ENCODE data around the gene USP34. TPM values are rescaled to one million over a fixed set of nuclear protein-coding genes. Genes with fewer than 3 reads are reported as not detected.

The USP34 gene
- total and polyA plus RNA-seq, 9 of the 15 experiments (the other 6 are each of a cell fraction or from before 2014, with no cell fraction given): 19.8 to 108 (median 67.8) TPM

GRCh38 chr2:61229936-61230335 is 241.0 kb downstream of the USP34 start:
- Histone ChIP-seq H3K9me3 (replicated peaks; ENCODE audit: control insufficient read depth, insufficient read depth, low read depth, low read length) (no peaks in the 10 kb centered on the region), H3K4me2 (ENCODE audit: insufficient read depth, low read length) (no peak overlapping the region), H3K4me3 (no peak overlapping the region), H3K79me2 (ENCODE audit: control insufficient read depth, insufficient read depth, low read length) (no peaks in the 10 kb centered on the region), H3K27ac (ENCODE audit: extremely low read depth, low read depth, low read length) (no peak overlapping the region), H4K20me1 (replicated peaks; ENCODE audit: control insufficient read depth, insufficient read depth, low read length) (no peaks in the 10 kb centered on the region), H3K4me1 (replicated peaks in 1 of 2; ENCODE audit: control insufficient read depth in 2 of 2, insufficient read depth in 2 of 2, low read length in 2 of 2) (no peaks in the 10 kb centered on the region), H3K27me3 (ENCODE audit: control insufficient read depth in 2 of 2, insufficient read depth in 2 of 2, low read length in 2 of 2) (no peaks in the 10 kb centered on the region), H3K36me3 (ENCODE audit: control insufficient read depth, insufficient read depth, low read length) (peaks cover 84% of the 10 kb centered on the region), H2AFZ (ENCODE audit: low read depth, low read length) (no peak overlapping the region), H3K9me1 (ENCODE audit: control insufficient read depth, insufficient read depth, low read length) (no peaks in the 10 kb centered on the region), H3K9ac (ENCODE audit: insufficient read depth in 1 of 2, low read depth in 2 of 2, low read length in 2 of 2) (no peak overlapping the region)
- DNase-seq (ENCODE audit: extremely low read depth in 1 of 4, low spot score in 3 of 4) (no peak), FAIRE-seq (no peak), ATAC-seq (no peak)
- ChIA-PET CTCF (ENCODE audit: low intra/inter-chr PET ratio) (no interaction called here), POLR2A (interaction anchor here (0.6 to 1.1 kb wide), 2 partner anchors 19 to 400 kb away, joined by 3 to 4 read pairs; no protein-coding TSS in a partner anchor)
- intact Hi-C loops (cut with micrococcal nuclease): no loop called here
- no TSS peak for BruUV-seq (replicated peaks)
- in situ Hi-C loops (cut with MboI): no loop called here
- WGBS (ENCODE audit: insufficient coverage, low coverage, missing lambda C conversion rate): 98% methylated on average over 2 of the region's 2 CpGs
- TF ChIP-seq POLR2A (conservative IDR thresholded peaks at IDR 0.05): no peak
- TF ChIP-seq ZNF609 (CRISPR knock-in tag; IDR thresholded peaks at IDR 0.05; ENCODE audit: borderline replicate concordance): no peak
- TF ChIP-seq TCFL5 (CRISPR knock-in tag; conservative IDR thresholded peaks at IDR 0.05): no peak
- TF ChIP-seq ZC3H11A (IDR thresholded peaks at IDR 0.05; ENCODE audit: low read depth, low read length): no peak
- no peak for TF ChIP-seq XRCC3 (IDR thresholded peaks at IDR 0.05)
- TF ChIP-seq BRCA1 (IDR thresholded peaks at IDR 0.05): no peak
- TF ChIP-seq BRCA1 (CRISPR knock-in tag; IDR thresholded peaks at IDR 0.05): no peak
- no peak for TF ChIP-seq HDAC1 (IDR thresholded peaks at IDR 0.05)
- no peak for TF ChIP-seq PML (IDR thresholded peaks at IDR 0.05; ENCODE audit: low read length)
- TF ChIP-seq CHD4 (IDR thresholded peaks at IDR 0.05; ENCODE audit: insufficient read depth, insufficient replicate concordance, low read depth, low read length, poor library complexity, severe bottlenecking): no peak
- TF ChIP-seq RBM17 (IDR thresholded peaks at IDR 0.05; ENCODE audit: borderline replicate concordance, low read depth, low read length): no peak
- TF ChIP-seq SRSF3 (IDR thresholded peaks at IDR 0.05; ENCODE audit: insufficient read depth, low read length): no peak
- no peak for TF ChIP-seq POLR2AphosphoS5 (IDR thresholded peaks at IDR 0.05; ENCODE audit: control insufficient read depth, insufficient read depth, low read depth, low read length)
- TF ChIP-seq DNMT1 (IDR thresholded peaks at IDR 0.05): no peak
- no peak for TF ChIP-seq HCFC1 (IDR thresholded peaks at IDR 0.05; ENCODE audit: low read depth, low read length)
- no peak for TF ChIP-seq YY1 (IDR thresholded peaks at IDR 0.05; ENCODE audit: borderline replicate concordance in 1 of 3, control insufficient read depth in 1 of 3, extremely low read depth in 1 of 3, insufficient read depth in 3 of 3, insufficient read length in 1 of 3, insufficient replicate concordance in 2 of 3, low read depth in 1 of 3, low read length in 2 of 3)
- no peak for TF ChIP-seq MECOM (CRISPR knock-in tag; IDR thresholded peaks at IDR 0.05)
- no peak for TF ChIP-seq GABPB2 (CRISPR knock-in tag; conservative IDR thresholded peaks at IDR 0.05)
- no peak for TF ChIP-seq DLX4 (CRISPR knock-in tag; IDR thresholded peaks at IDR 0.05)

All from K562 (cell line).